Measurements from ENCODE around the gene B4GAT1.

The B4GAT1 gene

DNA sequence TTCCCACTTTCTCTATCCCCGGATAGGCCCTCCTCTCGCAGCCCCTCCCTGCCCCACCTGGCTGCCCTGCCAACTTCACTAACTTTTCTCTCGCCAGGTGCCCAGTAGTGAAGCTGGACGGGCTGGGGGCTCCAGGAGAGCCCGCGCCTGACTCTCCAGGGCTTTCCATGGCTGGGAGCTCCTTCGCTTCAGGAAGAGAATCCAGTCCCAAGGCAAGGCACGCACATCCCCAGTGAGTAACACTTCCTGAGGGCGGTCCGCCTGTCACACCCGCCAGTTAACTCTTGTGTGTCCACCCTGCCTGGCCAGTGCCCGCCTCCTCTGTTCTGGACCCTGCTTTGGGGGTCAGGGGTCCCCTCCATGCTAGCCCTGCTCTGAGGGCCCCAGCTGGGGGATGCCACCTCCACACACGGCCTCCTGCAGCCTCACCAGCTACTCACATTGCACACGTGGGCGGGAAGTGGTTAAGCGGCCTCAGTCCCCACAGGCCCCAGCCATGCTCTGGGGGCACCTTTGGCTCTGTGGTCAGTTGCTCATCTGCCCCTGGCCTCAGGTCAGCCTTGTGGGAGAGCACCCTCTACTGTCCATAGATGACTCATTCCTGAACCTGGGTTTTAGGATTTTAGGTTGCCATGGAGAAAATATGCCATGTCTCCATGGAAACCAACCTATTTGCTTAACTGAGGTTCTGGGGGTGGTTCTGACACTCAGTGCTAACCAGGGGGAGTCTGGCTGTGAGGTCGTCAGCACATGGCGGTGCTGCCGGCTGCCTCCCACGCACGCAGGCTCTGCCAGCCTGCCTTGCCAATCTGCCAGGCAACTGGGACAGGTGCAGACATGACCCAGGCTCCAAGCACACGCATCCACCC lies 11.0 kb downstream of the B4GAT1 start, which contains the start of gene RIN1:
Gene RIN1 (minus strand): TSS at position 201 of the 869 bp plus-strand sequence. CDS start 32 bp downstream, at position 169.
- no peak for DNase-seq

DNA sequence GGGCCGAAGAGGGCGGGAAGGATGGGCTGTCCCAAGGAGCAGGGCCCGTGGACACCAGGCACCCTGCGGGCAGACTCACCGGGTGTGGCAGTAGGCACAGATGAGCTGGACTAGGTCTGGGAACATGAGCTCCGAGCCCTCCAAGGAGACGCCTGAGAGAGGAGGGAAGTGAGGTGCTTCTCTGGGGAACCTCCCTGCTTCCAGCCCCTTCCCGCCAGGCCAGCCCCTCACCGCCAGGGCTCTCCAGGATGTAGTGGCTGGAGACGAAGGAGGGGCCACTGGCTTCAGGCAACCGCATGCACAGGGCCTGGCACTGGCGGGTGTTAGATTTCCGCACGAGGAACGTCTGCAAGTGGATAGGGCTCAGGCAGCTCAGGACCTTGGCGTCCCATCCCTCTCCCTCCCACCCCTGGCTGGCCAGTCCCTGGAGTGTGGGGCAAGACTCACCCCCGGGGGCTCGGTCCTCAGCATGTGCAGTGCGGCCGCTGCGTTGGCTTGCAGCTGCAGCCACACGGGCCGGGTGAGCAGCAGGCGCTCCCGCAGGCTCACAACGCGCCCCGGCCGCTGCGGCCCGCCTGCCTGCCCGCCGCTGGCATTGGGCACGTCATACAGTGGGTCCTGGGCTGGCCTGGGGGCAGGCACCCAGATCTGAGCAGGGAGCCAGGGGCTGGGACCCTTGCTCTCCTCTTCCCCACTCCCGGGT lies 11.7 kb downstream of the B4GAT1 start:
- no peak for DNase-seq

DNA sequence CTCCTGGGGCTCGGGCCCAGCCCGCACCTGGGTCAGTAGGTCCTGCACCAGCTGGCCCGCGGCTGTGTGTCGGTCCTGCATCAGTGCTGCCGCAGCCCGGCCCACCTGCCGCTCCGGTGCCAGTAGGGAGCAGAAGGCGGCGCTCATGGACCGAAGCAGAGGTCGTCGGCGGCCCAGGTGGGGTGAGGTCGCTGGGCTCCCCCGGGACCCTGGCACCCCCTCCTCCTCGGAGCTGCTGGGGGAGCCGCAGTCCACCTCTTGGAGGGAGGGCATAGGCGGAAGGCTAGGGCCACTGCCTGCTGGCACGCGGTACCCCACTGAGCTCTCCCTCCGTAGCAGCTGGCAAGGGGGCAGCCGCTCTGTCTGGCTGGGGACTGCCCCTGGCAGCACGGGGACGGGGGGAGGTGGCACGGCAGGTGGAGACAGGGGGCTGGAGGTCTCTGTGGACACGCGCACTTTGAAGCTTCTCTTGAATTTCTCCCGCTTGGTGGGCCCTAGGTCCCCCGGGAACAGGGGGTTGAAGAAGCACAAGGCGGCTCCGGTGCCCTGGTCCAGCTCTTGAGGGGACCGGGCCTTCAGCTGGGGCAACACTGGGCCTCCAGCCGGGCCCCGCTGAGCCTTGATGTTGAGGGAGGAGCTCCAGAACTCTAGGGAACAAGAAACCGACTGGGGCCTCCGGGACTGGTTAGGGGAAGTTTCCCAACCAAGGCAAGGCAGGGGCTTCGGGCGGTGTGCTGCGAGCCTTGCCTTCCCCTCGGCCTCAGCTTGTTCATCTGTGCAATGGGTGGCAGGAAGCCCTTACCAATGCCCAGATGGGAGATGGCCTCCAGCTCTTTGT lies 12.6 kb downstream of the B4GAT1 start:
- DNase-seq: no peak

DNA sequence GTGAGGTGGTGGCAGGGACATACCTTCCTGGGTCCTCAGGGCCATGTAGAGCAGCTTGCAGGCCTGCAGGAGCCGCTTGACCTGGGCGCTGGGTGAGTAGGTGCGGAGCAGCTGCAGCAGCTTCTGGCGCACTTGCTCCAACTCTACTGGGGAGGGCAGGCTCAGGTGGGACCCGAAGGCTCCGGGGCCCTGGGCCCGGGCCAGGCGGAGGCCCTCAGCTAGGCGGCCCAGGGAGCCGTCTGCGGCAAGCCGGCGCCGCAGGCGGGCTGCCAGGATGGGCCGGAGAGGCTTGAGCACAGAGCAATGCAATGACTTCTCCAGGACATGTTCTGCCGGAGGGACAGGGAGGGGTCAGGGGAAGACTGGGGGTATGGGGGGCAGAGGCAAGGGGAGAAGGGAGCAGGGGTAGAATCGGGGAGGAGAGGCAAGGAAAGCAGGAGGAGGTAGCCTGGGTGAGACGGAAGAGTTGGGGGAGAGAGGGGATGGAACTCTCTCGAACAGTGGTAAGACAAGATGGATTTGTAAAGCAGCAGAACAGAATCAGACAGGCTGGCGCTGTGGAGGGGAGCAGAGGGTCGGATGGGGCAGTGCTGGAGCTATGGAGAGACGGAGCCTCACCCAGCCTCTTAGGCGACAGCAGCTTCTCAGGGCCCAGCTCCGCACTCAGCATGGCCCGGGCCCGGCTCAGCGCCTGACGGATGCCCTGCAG lies 13.4 kb downstream of the B4GAT1 start:
- DNase-seq: no peak

DNA sequence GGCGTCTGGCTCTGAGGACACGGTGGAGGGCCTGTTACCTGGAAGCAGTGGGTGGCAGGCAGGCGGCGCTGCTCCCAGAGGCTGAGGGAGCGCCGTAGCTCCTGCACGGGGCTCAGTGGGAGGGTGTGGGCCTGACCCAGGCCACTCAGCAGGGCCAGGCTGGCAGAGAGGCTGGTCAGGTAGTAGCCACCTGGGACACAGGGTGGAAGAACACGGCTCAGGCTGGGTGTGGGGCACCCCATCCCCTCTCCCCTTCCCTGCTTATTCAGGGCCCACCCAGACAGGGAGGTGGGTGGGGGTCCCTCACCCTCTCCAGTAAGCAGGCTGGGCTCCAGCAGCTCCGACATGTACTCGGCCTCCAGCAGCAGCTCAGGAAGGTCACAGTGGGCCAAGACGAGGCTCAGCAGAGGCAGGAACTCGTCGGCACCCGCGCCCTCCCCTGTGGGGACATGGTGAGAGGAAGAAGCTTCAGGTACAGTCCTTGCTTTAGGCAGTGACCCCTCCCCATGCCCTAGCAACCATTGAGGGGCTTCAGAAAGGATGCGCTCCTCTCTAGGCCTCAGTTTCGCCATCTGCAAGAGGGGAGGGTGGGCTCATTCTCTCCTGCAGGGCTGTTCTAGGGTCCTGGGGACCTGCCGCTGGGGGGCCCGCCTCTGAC lies 14.1 kb downstream of the B4GAT1 start:
- DNase-seq: no peak

DNA sequence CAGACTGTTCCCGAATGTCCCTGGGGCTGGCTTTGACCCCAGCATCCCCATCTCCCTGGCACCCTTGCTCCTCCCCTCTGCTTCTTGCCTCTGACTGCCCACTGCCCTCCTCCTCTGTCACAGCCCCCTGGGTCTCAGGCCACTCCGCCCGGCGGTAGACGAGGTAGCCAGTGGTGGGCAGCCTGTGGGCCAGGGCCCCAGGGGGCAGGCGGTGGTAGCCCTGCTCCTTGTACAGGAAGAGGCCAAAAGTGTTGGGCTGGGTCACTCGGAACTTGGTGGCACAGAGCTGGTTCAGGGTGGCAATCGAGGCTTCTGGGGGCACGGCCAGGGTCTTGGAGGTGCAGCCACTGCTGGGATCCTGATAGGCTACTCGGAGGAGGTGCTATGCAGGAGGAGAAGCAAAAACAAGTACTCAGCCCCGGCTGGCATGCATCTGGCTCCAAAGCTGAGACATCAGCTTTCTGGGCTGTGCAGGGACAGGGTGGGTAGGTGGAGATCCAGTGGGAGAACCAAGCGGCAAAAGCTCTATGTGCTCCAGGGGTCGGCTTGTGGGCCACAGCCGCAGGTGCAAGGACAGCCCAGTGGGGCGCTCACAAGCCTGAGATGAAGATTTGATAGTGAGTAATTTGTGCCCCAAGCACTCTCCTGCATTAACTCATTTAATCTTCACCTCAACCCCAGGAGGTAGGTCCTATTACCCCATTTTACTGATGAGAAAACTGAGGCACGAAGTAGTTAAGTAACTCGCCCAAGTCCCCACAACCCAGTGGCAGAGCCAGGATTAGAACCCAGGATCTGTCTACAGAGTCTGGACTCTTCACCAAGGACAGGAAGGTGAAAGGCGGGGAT lies 14.8 kb downstream of the B4GAT1 start:
- DNase-seq: no peak

DNA sequence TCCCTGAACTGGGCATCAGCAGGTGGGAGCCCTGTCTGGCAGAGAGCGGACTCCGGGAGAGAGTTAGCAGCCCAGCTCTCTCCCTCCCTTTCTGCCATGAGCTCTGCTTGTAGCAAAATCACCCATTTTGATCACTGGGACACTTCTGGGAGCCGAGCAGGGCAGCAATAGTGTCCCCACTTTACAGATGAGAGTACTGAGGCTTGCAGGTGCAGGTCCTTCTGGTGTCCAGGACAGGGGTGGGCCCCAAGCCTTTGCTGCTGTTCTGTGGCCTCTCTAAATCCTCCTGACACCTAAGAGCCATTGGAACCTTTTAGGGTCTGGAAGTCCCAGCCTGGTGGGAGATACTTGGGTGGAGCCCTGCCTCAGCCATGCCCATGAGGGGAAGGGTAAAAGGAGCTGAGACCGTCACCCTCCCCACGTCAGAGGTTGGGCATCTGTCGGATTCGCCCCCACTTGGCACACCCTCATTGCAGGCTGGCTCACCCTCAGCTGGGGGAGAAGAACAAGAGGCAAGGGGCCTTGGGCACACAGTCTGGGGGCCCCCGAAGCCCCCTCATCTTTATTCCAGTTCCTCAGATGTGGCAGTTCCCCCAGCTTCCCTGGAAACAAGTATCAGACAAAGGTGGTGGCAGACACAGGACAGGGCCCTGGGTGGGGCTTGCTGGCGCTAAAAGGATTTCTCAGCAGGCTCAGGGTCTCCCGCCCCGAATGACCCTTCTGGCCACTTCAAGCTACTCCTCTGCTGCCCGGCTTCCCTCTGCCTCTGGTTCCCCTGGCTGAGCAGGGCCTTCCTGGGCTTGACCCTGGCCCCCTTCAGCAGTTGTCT lies 15.7 kb downstream of the B4GAT1 start:
- no peak for DNase-seq

DNA sequence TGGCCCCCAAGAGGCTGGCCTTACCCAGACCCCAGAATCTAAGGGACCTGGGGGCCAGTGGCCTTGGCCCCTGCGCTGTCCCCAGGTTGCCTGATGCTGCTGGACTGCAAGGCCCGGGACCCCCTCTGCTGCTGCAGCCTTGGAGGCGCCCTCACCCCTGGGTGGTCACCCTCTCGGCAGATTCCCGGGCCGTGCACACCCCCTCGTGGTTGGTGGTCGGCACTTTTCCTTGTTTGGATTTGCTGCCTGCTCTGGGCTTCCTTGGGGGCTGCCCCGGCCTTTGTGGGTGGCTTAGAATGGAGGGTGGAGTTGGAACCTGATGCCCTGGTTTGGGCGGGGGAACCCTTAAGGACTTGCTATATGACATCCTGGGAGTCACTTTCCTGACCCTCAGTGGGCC lies 16.5 kb downstream of the B4GAT1 start:
- DNase-seq: no peak

DNA sequence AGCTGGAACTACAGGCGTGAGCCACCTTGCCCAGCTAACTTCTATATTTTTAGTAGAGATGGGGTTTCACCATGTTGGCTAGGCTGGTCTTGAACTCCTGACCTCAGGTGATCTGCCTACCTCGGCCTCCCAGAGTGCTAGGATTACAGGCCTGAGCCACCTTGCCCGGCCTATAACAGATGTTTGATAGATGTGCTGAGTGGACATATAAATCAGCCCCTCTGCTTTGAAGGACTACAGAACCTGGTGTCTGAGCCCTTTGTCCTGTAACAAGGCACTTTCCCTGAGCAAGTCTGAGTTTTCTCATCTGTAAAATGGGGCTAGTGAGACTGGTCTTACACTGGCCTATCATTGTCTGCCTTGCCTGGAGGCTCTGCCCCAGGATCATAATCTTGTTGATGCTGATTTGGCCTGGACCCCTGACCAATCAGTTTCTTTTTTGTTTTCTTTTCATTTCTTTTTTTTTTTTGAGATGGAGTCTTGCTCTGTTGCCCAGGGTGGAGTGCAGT lies 18.2 kb downstream of the B4GAT1 start:
- no peak for DNase-seq

DNA sequence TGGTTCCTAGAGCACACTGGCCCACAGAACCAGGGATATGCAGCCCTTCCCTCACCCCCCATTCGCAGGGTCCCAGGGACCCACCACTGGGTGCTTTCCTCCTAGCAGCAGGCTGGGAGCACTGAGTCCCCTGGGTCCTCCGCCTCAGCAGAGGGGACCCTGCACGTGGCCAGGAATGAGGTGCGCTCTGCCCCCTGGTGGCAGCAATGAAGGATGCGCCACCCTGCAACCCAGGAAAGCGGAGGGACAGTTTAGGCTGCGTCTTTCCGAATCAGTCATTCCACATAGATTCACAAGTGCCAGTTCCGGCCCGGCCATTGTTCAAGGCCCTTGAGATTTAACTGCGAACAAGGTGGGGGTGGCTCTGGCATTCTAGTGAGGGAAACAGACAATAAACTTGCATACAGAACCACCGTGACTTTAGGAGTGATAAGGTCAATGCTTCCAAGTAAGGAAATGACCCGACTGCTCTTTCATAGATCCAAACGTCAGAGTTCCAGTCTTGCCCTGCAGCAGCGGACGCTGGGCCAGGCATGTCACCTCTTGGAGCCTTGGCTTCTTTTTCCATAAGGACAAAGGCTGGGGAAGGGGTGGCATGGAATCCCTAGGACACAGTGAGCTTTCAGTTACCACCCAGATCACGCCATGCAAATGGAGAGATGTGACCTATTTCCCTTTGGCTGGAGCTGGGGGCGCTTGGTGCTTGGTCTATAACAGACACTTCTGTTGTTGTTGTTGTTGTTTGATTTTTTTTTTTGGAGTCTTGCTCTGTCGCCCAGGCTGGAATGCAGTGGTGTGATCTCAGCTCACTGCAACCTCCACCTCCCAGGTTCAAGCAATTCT lies 18.9 kb downstream of the B4GAT1 start:
- DNase-seq: peak; percentile 71

DNA sequence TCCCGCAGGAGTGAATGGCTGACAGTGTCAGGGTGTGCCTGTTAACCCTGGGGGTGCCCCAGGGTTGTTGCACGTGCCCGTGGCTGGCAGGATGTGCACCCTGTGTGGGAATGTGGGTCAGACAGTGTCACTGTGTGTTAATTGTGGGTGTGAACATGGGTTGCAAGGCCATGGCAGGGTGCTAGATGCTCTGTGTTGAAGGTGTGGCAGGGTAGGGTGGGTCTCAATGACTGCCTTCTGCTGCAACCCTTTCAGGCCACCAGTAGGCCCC lies 19.5 kb downstream of the B4GAT1 start:
- DNase-seq: no peak

DNA sequence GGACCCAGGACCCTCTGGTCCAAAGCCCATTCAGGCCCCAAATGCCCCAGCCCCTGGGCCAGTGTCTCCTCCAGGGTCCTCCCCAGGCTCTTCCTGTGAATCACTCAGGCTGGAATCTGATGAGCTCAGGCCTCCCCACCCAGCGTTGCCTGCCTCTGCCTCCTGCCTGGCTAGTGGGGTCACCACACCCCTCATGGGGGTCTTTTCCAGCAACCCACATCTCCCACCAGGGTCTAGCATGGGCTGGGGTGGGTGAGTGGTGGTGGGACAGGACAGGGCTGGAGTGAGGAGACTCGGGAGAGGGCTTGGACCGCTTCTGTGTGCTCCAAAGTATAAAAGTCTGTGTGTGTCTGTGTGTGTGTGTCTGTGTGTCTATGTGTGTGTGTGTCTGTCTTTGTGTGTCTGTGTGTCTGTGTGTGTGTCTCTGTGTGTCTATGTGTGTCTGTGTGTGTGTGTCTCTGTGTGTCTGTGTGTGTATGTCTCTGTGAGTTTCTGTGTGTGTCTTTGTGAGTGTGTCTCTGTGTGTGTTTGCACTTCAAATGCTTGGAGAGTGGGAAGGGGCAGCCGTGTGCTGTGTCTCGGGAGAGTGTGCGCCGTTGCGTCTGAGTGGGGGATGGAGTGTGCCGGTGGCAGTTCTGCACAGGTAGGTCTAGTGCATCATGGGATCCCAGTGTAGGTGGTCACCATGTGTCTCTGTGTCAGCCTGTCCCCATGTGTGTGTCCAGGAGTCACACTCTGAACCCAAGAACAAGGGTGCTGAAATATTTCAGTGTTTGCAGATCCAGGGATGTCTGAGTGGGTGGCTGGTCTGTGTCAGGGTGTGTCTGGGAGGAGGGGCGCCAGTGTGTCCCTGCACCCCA lies 20.0 kb downstream of the B4GAT1 start:
- no peak for DNase-seq

DNA sequence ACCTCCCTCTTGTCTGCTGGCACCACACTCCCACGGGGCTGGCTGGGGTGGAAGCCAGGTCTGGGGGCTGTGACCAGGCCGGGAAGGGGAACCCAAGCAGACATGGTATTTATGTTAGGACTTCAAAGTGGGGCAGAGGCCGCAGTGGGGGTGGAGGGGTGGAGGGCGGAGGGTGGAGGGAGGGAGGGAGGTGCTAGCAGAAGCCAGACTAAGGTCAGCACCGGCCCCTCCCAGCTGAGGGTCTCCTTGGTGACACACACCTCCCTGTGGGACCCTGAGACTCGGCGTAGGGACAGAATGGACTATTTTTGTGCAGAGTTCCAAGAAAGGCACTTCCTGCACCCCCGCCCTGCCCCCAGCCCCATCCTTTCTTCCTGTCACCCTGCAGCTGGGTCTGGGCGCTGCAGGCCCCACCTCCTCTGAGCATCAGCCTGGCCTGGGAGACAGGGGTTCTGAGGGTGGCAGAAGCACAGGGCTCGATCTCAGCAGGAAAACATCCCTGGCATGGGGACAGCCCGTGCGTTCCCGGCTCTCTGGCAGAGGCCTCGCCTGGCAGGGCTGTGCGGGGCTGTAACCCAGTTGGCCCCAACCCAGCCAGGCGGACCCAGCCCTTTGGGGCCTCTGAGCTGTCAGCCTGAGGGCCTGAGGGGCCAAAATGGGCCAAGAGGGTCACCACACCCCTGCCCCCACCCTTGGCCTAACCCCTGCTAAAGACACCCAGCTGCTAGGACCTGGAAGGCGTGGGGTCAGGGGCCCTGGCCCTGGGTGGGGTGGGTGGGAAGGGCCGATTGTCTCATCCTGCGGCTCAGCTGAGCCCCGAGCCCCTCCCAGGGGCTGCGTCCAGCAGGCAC lies 20.9 kb downstream of the B4GAT1 start:
- no peak for DNase-seq

DNA sequence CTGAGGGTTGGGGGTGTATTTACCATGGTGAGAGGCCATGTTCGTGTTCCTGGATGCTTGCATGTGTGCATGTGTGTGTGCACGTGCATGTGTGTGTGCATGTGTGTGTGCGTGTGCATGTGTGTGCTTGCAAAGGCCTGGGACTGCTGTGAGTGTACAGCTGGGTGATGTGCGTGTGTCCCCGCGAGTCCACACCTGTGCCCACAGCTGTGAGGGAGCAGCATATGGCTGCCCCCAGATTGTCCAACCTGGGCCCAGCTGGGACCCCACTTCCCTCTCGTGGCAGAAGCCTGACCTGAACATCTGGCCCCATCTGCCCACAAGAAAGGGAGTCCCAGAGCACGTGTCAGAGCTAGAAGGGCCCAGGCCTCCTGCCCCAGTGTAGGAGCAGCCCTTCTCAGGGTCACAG lies 22.2 kb downstream of the B4GAT1 start:
- DNase-seq: no peak

DNA sequence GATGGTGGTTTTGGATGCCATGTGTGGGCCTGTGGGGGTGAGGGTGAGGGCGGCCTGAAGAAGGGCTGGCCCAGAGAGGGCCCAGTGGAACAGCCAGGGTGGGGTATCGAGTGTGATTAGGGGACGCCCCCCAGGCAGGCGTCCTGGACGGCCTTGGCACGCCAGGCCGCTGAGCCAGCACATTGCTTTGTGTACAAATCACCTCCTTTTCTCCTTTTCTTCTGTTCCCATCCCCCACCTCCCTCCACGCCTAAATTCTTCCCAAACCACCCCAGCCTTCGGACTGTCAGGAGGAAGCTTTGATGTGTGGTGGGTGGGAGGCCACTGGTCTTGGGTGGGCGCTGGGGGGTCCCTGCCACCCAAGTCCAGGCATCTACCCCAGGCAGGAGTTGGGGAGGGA lies 22.8 kb downstream of the B4GAT1 start:
- DNase-seq: no peak

DNA sequence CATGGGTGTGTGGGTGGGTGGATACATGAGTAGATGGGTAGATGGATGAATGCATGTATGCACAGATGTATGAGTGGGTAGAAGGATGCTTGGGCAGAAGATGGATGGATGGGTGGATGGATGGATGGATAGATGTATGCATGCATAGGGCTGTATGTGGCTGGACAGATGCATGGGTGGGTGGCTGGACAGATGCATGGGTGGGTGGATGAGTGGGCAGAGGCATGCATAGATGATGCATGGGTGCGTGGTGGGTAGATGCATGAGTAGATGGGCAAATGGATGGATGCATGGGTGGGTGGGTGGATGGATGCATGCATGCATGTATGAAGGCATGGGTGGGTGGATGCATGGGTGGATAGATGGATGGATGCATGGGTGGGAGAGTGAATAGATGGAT lies 23.7 kb downstream of the B4GAT1 start:
- no peak for DNase-seq

Measured in effector CD8-positive, alpha-beta T cell (primary cell).